MCF 10A (cell line): ENCODE results near the gene PLET1. TPM values are rescaled to one million over a fixed set of nuclear protein-coding genes. Genes with fewer than 3 reads are reported as not detected.

Experiments
- BruUV-seq: library from RNA; stranded (reverse); fragments of 400-500 nt; replicated peaks from 2 replicates; lab custom pipeline; 2021; lab: Mats Ljungman, UMichigan
- CTCF ChIA-PET: fragments of 300-600 bp; sonication (Branson Sonifier 250); formaldehyde crosslinking; extraction: SDS; loops from one replicate; lab custom pipeline; 2021; ENCODE audit warnings: antibody characterized with exemption, inconsistent platforms; lab: Yijun Ruan, JAX
- POLR2A ChIA-PET: fragments of 300-600, 350-650 bp; sonication (Branson Sonifier 250); formaldehyde crosslinking; extraction: SDS; loops from one replicate; lab custom pipeline; 2020; ENCODE audit warnings: antibody characterized with exemption, inconsistent platforms; lab: Yijun Ruan, JAX
- DNase-seq: peaks from one replicate; pipeline ENCODE4 v3.0.0-alpha.2; 2018; ENCODE audit not compliant: unreplicated experiment
- H3K27ac Mint-ChIP-seq: one replicate; pipeline ENCODE4 v1.8.0; 2022; ENCODE audit warnings: mild to moderate bottlenecking, low read depth, mixed read lengths; ENCODE audit not compliant: unreplicated experiment
- H3K27me3 Mint-ChIP-seq: one replicate; pipeline ENCODE4 v1.8.0; 2022; ENCODE audit warnings: mixed read lengths; ENCODE audit not compliant: insufficient read depth, unreplicated experiment
- H3K36me3 Mint-ChIP-seq: one replicate; pipeline ENCODE4 v1.8.0; 2022; ENCODE audit warnings: mild to moderate bottlenecking, moderate library complexity, mixed read lengths; ENCODE audit not compliant: insufficient read depth, unreplicated experiment
- H3K4me1 Mint-ChIP-seq: one replicate; pipeline ENCODE4 v1.8.0; 2022; ENCODE audit warnings: mixed read lengths; ENCODE audit not compliant: insufficient read depth, unreplicated experiment
- H3K4me3 Mint-ChIP-seq: one replicate; pipeline ENCODE4 v1.8.0; 2022; ENCODE audit warnings: mild to moderate bottlenecking, moderate library complexity, mixed read lengths; ENCODE audit not compliant: unreplicated experiment
- H3K9me3 Mint-ChIP-seq: one replicate; pipeline ENCODE4 v1.8.0; 2022; ENCODE audit warnings: mixed read lengths; ENCODE audit not compliant: unreplicated experiment
- CTCF ChIP-seq: fragments of 200-600 bp; IDR thresholded peaks from one replicate; pipeline ENCODE4 v1.8.0; 2022; ENCODE audit warnings: antibody characterized with exemption, mild to moderate bottlenecking; ENCODE audit not compliant: unreplicated experiment
- intact Hi-C: fragments of 100-400 bp; cut with micrococcal nuclease; formaldehyde crosslinking; loops from 2 replicates; pipeline ENCODE4 v1.14.1; 2022
- total RNA-seq: library from RNA; stranded (reverse); gene quantifications from 2 replicates; pipeline ENCODE4 v1.2.3, GENCODE V29; 2022

Gene PLET1
- total RNA-seq, 1 experiment from 2014 or later: not detected

DNA sequence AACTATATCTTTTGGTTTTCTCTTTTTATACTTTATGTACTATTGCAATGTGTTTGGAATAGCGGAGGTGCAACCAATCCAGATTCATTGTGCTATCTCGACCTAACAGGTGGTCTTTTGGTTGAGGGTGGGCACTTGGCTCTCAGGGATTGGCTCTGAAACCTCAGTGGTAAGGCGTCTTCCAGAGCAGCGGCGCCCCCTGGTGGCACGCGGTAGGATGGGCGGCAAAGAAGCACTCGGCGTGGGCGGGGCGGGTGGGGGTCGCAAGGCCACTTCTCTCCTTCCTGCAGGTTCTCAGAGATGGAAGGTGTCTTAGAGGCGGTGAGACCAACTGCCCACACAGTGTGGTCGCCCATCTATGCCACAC, 19.2 kb upstream of the PLET1 start:
- H3K4me1 Mint-ChIP-seq: peaks cover 5% of the 10 kb centered on the region
- peak overlapping the region; percentile 78 for H3K4me3 Mint-ChIP-seq
- TF ChIP-seq CTCF: peak; percentile 80
- no peaks in the 10 kb centered on the region for H3K36me3 Mint-ChIP-seq
- intact Hi-C loops: loop anchor here (1.0 kb wide), 4 partner anchors 61 to 194 kb away; partner anchors contain the start of genes BCO2, SDHD and TIMM8B
- DNase-seq: peak; percentile 51
- H3K27me3 Mint-ChIP-seq: no peaks in the 10 kb centered on the region
- BruUV-seq: no TSS peak
- H3K9me3 Mint-ChIP-seq: no peaks in the 10 kb centered on the region
- no peak overlapping the region for H3K27ac Mint-ChIP-seq
- ChIA-PET CTCF (interaction anchor here (0.6 to 18.2 kb wide), 58 partner anchors 9 to 1118 kb away, joined by 3 to 428 read pairs (median 4); partner anchors contain the start of genes IL18 and PTS), POLR2A (interaction anchor here (0.6 to 3.4 kb wide), 9 partner anchors 13 to 1254 kb away, joined by 3 to 17 read pairs (median 4); partner anchors contain the start of genes SDHD and TIMM8B)

GRCh38 chr11:112278803-112279202, 18.1 kb upstream of the PLET1 start:
- Mint-ChIP-seq H3K27me3 (no peaks in the 10 kb centered on the region), H3K4me1 (peaks cover 5% of the 10 kb centered on the region), H3K36me3 (no peaks in the 10 kb centered on the region), H3K9me3 (no peaks in the 10 kb centered on the region), H3K27ac (no peak overlapping the region), H3K4me3 (no peak overlapping the region)
- intact Hi-C loops: no loop called here
- no peak for DNase-seq
- POLR2A ChIA-PET: interaction anchor here (0.6 to 3.4 kb wide), 3 partner anchors 52 to 59 kb away, joined by 3 to 17 read pairs (median 14); no protein-coding TSS in a partner anchor
- TF ChIP-seq CTCF: no peak
- no TSS peak for BruUV-seq
- CTCF ChIA-PET: interaction anchor here (0.6 to 18.2 kb wide), 17 partner anchors 8 to 837 kb away, joined by 3 to 428 read pairs (median 4); partner anchors contain the start of genes PTS, SDHD and TIMM8B

- Mint-ChIP-seq H3K9me3 (no peaks in the 10 kb centered on the region), H3K27me3 (no peaks in the 10 kb centered on the region), H3K27ac (no peak overlapping the region), H3K4me3 (no peak overlapping the region), H3K4me1 (peaks cover 5% of the 10 kb centered on the region), H3K36me3 (no peaks in the 10 kb centered on the region)
- POLR2A ChIA-PET: no interaction called here
- BruUV-seq: no TSS peak
- TF ChIP-seq CTCF: no peak
- CTCF ChIA-PET: interaction anchor here (0.7 to 18.2 kb wide), 7 partner anchors 10 to 513 kb away, joined by 3 to 428 read pairs (median 4); partner anchors contain the start of gene PTS
- no peak for DNase-seq
- intact Hi-C loops: no loop called here
Observed at GRCh38 chr11:112277941-112278340, 17.3 kb upstream of the PLET1 start.

DNA sequence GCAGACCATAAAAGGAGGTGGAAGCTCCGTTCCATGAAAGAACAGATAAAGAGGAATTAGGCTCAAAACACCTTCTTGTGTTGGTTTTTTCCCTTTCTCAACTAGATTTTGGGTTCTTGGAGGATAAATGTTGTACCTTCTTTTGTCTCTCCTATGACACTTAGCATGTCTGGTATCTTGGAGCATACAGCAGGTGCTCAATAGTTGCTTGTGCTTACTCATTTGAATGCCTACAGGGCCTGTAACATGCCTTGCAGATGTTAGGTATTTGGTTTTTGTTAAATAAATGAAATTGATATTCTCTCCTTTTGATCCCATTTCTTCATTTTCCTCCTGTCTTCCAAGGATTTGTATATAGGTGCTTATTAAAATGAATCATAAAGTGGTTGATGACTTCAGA, 16.4 kb upstream of the PLET1 start:
- CTCF ChIA-PET: interaction anchor here (0.6 to 18.2 kb wide), 6 partner anchors 15 to 850 kb away, joined by 3 to 428 read pairs (median 3); partner anchors contain the start of gene PTS
- POLR2A ChIA-PET: interaction anchor here (0.7 to 1.5 kb wide), 4 partner anchors 28 to 54 kb away, joined by 3 to 6 read pairs (median 3); partner anchors contain the start of gene PTS
- peaks cover 5% of the 10 kb centered on the region for H3K4me1 Mint-ChIP-seq
- no peaks in the 10 kb centered on the region for H3K9me3 Mint-ChIP-seq
- no peaks in the 10 kb centered on the region for H3K27me3 Mint-ChIP-seq
- H3K27ac Mint-ChIP-seq: no peak overlapping the region
- H3K36me3 Mint-ChIP-seq: no peaks in the 10 kb centered on the region
- no TSS peak for BruUV-seq
- no peak for TF ChIP-seq CTCF
- no peak overlapping the region for H3K4me3 Mint-ChIP-seq
- intact Hi-C loops: no loop called here
- no peak for DNase-seq
